ENCODE results near the gene TRIM45.
"Not testable (repeated sequence)": the region's sequence is repeated elsewhere in the genome, so short reads cannot be mapped to it uniquely, and the experiment has no call there.

The TRIM45 gene

GRCh38 chr1:117130526-117130925, 9.0 kb upstream of the TRIM45 start:
- DNase-seq (ENCODE audit: low read depth), result no peak

GRCh38 chr1:117128323-117129079, 7.0 kb upstream of the TRIM45 start:
- no peak for DNase-seq (ENCODE audit: low read depth)

- no peak for DNase-seq (ENCODE audit: low read depth)
These were observed 6.2 kb upstream of the TRIM45 start for GRCh38 chr1:117127795-117128194.

- no peak for DNase-seq (ENCODE audit: low read depth)
These were observed 3.1 kb upstream of the TRIM45 start for GRCh38 chr1:117124661-117125060.

GRCh38 chr1:117123274-117123673, 1.7 kb upstream of the TRIM45 start:
- no peak for DNase-seq (ENCODE audit: low read depth)

GRCh38 chr1:117122330-117123025, 929 bp upstream of the TRIM45 start:
- DNase-seq (ENCODE audit: low read depth), result no peak

- no peak for DNase-seq (ENCODE audit: low read depth)
These were observed 568 bp downstream of the TRIM45 start for GRCh38 chr1:117120774-117121588.

GRCh38 chr1:117119144-117119543, 2.4 kb downstream of the TRIM45 start:
- DNase-seq (ENCODE audit: low read depth), result not testable (repeated sequence)

- no peak for DNase-seq (ENCODE audit: low read depth)
These were observed 3.4 kb downstream of the TRIM45 start for GRCh38 chr1:117118137-117118536.

GRCh38 chr1:117117697-117118096, 3.9 kb downstream of the TRIM45 start:
- DNase-seq (ENCODE audit: low read depth), result no peak

GRCh38 chr1:117116784-117117130, 4.8 kb downstream of the TRIM45 start:
- DNase-seq (ENCODE audit: low read depth), result no peak

GRCh38 chr1:117116090-117116783, 5.3 kb downstream of the TRIM45 start:
- no peak for DNase-seq (ENCODE audit: low read depth)

- no peak for DNase-seq (ENCODE audit: low read depth)
These were observed 6.7 kb downstream of the TRIM45 start for GRCh38 chr1:117114877-117115276.

GRCh38 chr1:117113199-117113598, 8.3 kb downstream of the TRIM45 start:
- DNase-seq (ENCODE audit: low read depth), result no peak

- DNase-seq (ENCODE audit: low read depth), result no peak
These were observed 9.4 kb downstream of the TRIM45 start for GRCh38 chr1:117112047-117112717.

GRCh38 chr1:117110774-117111173, 10.8 kb downstream of the TRIM45 start:
- no peak for DNase-seq (ENCODE audit: low read depth)

- no peak for DNase-seq (ENCODE audit: low read depth)
These were observed 14.2 kb downstream of the TRIM45 start for GRCh38 chr1:117107364-117107763.

- no peak for DNase-seq (ENCODE audit: low read depth)
These were observed 15.1 kb downstream of the TRIM45 start for GRCh38 chr1:117106478-117106877.

- DNase-seq (ENCODE audit: low read depth), result no peak
These were observed 15.8 kb downstream of the TRIM45 start for GRCh38 chr1:117105722-117106121.

GRCh38 chr1:117104986-117105385, 16.6 kb downstream of the TRIM45 start:
- DNase-seq (ENCODE audit: low read depth), result no peak

GRCh38 chr1:117101858-117102257, 19.7 kb downstream of the TRIM45 start:
- not testable (repeated sequence) for DNase-seq (ENCODE audit: low read depth)

- DNase-seq (ENCODE audit: low read depth), result no peak
These were observed 20.2 kb downstream of the TRIM45 start for GRCh38 chr1:117101334-117101733.

All from stimulated activated CD8-positive, alpha-beta memory T cell treated with anti-CD3 and anti-CD28 coated beads, Interleukin-15, amount 100 ng/mL, for 24 hours (primary cell).